ENCODE measurements around the gene IL11.

- TF ChIP-seq CTCF (IDR thresholded peaks at IDR 0.05), result no peak
- peak; percentile 55 for TF ChIP-seq POLR2A (IDR thresholded peaks at IDR 0.05)
Measured at GRCh38 chr19:55353803-55354697, 16.2 kb downstream of the IL11 start.

Measured in transverse colon (tissue), 3 donors.